CD4-positive, alpha-beta T cell treated with Interleukin-15 for 4 hours (primary cell): ENCODE results near the gene ASB2.

Source experiments
- DNase-seq: peaks from one replicate; pipeline ENCODE4 v3.0.0-alpha.2; 2020; ENCODE audit warnings: low spot score

Gene ASB2

DNA sequence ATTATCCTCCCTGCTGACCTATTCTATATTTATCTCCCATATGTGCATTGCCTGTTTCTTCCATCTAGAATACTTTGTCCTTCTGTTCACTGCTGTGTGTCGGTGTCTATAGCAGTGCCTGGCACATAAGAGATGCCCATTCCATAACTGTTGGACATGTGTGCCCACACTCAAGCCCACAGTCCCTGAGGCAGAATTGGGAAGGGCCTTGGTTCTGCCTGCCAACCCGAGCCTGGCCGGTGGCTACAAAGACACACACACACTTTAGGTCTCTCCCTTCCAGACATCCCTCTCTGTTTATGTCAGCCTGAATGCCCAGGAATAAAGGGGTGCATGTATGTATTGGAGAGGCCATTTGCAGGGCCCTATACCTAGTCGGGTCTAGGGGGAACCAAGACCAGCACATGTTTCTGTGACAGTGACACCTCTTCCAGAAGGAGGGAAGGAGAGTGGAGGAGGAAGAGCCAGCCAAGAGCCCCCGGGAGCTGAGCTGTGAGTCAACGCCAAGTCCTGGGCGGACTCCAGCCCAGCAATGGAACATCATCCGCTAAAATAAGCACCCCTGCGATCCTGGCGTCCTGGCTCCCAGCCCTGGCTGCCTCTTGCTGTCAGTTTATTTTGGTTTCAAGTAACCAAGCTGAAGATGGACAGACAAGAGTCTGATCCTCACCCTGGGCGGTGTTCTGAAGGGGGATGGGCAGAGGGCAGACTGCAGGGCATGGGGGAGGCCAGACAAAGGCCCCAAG lies 4.3 kb upstream of the ASB2 start:
- DNase-seq = no peak

DNA sequence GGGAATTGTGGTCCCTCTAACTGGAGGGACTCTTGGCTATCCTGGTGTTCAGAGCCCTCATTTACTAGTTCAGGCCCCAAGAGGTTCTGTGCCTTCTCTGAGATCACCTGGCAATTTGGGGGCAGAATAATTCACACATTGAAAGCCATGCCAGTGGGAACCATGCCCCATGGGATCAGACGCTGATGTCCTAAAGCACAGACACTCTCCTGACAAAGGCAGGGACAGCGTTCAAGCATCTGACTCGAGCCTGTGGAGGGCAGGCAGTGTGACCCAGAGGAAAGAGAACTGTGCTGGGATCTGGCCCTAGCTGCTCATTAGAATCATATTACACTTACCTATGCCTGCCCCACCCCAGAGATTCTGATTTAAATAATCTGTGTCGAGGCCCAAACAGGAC lies 2.4 kb upstream of the ASB2 start:
- no peak for DNase-seq

GRCh38 chr14:93977790-93978581 lies 1.6 kb upstream of the ASB2 start:
- DNase-seq = peak; percentile 74

DNA sequence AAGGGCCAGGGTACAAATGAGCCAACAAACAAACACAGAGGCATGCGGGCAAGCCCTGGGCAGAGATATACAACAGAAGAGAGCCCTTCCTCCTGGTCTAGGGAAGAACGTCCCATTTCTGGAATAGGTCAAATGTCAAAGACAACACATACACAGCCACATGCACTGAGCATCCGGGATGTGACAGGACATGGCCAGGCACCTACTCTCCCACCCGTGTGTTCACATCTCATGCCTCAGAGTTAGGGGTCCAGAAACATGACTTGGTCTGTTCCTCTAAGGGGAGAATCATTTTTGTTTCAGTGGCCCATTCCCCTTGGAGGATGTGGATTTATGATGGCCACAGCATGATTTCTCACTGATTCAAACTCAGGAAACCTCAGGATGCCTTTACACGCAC lies 801 bp upstream of the ASB2 start:
- DNase-seq = no peak

- no peak for DNase-seq
Measured at GRCh38 chr14:93975791-93976476, 436 bp downstream of the ASB2 start.

GRCh38 chr14:93974833-93975232 lies 1.5 kb downstream of the ASB2 start:
- no peak for DNase-seq

- no peak for DNase-seq
Measured at GRCh38 chr14:93974299-93974698, 2.1 kb downstream of the ASB2 start.

DNA sequence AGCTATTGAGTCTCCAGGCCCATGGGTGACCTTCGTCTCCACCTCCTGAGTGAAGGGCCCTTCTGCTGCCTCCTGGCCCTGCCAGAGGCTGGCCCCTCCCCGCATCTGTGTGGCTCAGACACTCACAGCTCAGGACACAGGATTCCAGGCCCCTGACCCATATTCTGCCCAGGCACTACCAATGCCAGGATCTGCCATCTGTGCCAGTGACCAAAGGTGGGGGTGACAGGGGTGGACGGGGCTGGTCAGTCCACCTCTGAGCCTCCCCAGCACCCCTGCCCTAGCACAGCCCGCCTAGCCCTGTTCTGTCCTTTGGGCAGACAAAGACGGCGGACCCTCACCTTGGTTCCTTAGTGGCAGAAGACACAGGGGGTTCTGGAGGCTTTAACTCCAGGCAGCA lies 2.8 kb downstream of the ASB2 start:
- no peak for DNase-seq

DNA sequence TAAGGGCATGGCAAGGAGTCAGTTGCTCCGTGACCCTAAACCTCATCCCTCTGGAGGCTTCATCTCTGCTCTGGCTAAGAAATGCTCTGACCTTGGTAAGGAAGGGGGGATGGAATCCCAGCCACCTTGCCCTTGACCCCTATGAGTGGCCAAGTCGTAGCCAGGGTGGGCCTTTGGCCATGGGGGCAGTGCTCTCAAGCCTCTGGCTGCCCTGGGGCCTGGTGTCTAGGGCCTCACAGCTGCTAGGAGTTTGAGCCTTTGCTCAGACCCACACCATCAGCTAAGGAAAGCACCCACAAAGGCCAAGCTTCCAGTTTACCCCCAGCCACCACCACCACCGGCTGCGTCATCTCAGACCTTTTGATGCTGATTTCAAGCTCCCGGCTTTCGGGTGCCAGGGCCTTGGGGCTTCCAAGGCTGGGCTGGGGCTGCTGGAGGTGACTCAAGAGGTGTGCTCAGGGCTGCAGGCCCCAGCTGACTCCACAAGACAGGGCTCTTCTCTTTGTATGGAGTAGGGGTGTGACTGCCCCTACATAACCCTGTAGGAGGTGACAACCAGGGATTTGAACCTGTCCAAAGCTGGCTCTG lies 3.7 kb downstream of the ASB2 start:
- no peak for DNase-seq

GRCh38 chr14:93971635-93972027 lies 4.7 kb downstream of the ASB2 start:
- no peak for DNase-seq

DNA sequence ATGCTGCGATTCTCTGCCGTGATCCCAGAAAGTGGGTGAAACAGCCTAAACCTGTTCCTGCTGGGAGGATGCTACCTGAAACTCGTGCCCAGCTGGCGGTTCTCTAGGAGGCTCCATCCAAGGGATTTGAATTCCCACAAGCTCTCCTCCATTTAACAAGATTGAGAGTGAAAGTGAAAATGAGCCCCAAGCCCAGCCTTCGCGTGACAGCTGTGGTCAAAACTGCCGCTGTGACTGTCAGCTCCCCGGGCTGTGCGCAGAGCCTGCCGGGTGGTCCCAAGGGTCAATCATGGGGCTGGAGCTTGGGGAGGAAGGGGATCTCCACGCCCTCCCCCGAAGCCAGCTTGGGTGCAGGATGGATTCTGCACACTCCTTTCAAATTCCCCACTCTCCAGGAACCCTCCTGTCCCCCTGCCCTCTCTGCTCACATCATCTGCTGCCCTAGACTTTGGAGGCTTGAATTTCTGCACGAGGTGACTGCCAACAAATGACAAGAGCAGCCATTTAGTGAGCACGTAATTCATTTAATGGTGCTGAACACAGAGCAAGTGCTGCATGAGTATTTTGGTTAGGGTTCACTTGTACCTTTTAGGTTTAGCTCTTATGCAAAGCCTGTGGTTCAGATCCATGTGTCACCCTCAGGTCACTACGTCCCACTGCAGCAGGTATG lies 5.3 kb downstream of the ASB2 start:
- peak; percentile 33 for DNase-seq

GRCh38 chr14:93970585-93970964 lies 5.8 kb downstream of the ASB2 start:
- peak; percentile 77 for DNase-seq

DNA sequence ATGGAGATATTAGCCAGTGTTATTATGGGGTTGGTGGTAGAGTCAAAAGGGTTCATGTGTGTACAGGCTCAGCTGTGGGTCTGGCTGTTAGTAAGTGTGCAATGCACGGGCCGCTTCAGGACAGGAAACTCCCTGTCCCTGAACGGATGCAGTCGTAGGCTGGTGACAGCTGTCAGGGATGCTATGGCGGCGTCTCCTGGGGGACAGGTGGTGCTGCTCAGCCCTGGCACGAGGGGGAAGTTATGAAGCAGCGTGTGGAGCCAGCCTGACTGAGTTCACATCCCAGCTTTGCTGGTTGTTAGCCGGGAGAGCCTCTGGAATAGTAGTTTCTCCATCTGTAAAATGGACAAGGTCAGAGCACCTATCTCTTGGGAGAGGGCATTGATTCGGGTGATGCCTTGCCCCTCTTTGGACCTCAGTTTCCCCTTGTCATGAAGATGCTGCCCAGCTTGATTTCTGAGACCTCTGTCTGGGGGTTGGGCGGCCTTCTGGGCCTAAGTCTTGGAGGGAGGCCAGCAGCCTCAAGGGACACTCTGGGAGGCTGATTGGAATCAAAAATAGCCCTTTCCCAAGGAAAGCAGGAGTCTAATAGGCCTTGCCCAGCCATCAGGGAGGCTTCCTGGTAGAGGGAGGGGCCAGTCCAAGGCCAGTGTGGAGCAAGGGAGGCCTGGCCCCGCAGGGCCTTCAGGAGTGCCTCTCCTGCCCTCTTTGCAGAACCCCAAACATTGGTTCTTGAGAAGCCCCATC lies 7.1 kb downstream of the ASB2 start:
- no peak for DNase-seq

DNA sequence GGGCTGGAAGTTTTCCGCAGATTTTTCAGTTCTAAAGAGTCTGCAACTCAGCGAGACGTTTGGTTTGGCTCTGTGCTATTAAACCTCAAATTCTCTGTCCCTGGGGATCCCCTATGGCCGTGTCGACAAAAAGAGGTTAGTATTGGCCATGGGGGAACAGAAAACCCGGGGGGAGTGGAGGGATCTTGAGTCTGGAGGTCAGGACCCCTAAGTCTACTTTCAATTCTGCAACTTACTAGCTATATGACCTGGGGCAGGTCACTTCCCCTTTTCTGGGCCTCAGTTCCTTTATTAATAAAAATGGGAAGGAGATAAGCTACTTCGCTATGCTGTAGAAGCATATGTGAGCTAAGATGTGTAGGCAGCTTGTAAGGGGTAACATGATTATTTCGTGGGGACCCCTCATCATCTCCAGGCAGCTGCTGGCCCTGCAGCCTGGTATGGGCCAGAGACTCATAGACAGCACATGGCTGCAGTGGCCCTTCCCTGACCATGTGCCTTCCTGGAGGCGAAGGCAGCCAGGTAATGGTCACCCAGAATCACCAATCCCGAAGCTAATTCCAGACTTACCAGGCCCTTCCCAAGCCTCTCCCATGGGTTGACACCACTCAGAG lies 8.6 kb downstream of the ASB2 start:
- no peak for DNase-seq

- DNase-seq = no peak
Measured at GRCh38 chr14:93965946-93966474, 10.4 kb downstream of the ASB2 start.

DNA sequence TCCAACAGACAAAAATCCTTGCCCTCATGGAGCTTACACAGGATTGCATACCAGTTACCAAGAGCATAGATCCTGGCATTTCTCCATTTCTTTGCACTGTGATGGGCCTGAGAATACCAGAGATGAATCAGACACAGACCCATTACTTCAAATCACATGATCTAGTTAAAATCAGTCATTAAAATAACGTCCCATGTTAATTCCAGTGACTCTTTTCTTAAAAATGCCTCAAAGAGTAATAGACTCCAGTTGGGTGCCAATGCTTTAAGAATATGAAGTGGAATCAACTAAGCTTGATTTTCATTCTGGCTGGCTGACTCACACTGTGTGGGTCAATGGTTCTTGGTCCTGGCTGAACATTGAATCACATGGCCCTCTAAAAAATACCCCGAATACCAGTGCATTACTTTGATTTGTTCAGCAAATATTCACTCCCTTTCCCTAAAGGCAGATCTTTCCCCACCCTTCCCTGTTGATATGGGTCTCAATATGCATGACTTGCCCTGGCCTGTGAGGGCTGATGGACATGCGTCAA lies 11.0 kb downstream of the ASB2 start:
- DNase-seq = no peak

- no peak for DNase-seq
Measured at GRCh38 chr14:93964820-93965286, 11.5 kb downstream of the ASB2 start.

- no peak for DNase-seq
Measured at GRCh38 chr14:93964281-93964680, 12.1 kb downstream of the ASB2 start.

DNA sequence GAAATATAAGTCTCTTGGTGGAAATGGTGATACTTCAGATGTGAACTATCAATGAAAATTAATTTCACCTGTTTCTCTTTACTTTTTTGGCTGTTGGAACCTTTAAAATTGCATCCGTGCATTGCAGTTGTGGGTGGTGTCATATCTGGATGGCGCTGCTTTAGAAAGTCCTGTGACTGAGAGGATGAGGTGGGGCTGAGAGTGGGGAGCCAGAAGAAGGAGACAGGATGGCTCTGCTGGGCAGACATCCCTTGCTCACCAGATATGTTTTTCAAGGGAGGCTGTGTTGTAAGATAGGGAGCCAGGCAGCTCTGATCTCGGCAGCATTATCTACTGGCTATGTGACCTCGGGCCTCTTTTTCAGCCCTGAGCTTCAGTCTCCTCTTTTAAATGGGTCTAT lies 12.7 kb downstream of the ASB2 start:
- DNase-seq = no peak
